Measurements from ENCODE around the gene XRCC5.

The XRCC5 gene

GRCh38 chr2:216170076-216170763 lies 61.1 kb downstream of the XRCC5 start:
- TF ChIP-seq SIN3A (IDR thresholded peaks at IDR 0.05; ENCODE audit: borderline replicate concordance, insufficient read depth, low read length): no peak
- no peak for TF ChIP-seq FOXP2 (optimal IDR thresholded peaks at IDR 0.05; ENCODE audit: borderline replicate concordance, extremely low read depth, extremely low read length, insufficient read depth)
- no peak for TF ChIP-seq POLR2AphosphoS5 (IDR thresholded peaks at IDR 0.05; ENCODE audit: low read depth, low read length)
- no peak for TF ChIP-seq REST (IDR thresholded peaks at IDR 0.05; ENCODE audit: insufficient read depth in 1 of 2, low read depth in 2 of 2, low read length in 2 of 2)

GRCh38 chr2:216171011-216171410 lies 61.9 kb downstream of the XRCC5 start:
- no peak for TF ChIP-seq SIN3A (IDR thresholded peaks at IDR 0.05; ENCODE audit: borderline replicate concordance, insufficient read depth, low read length)
- no peak for TF ChIP-seq POLR2AphosphoS5 (IDR thresholded peaks at IDR 0.05; ENCODE audit: low read depth, low read length)
- TF ChIP-seq TAF1 (IDR thresholded peaks at IDR 0.05; ENCODE audit: borderline replicate concordance, insufficient read depth, low read length): no peak
- no peak for TF ChIP-seq REST (IDR thresholded peaks at IDR 0.05; ENCODE audit: insufficient read depth in 1 of 2, low read depth in 2 of 2, low read length in 2 of 2)
- TF ChIP-seq FOXP2 (optimal IDR thresholded peaks at IDR 0.05; ENCODE audit: borderline replicate concordance, extremely low read depth, extremely low read length, insufficient read depth): no peak

- TF ChIP-seq FOXP2 (optimal IDR thresholded peaks at IDR 0.05; ENCODE audit: borderline replicate concordance, extremely low read depth, extremely low read length, insufficient read depth) (no peak), POLR2AphosphoS5 (IDR thresholded peaks at IDR 0.05; ENCODE audit: low read depth, low read length) (no peak), REST (IDR thresholded peaks at IDR 0.05; ENCODE audit: insufficient read depth in 1 of 2, low read depth in 2 of 2, low read length in 2 of 2) (no peak), SIN3A (IDR thresholded peaks at IDR 0.05; ENCODE audit: borderline replicate concordance, insufficient read depth, low read length) (no peak), TAF1 (IDR thresholded peaks at IDR 0.05; ENCODE audit: borderline replicate concordance, insufficient read depth, low read length) (no peak)
Observed at GRCh38 chr2:216172493-216172892, 63.3 kb downstream of the XRCC5 start.

GRCh38 chr2:216179015-216179414 lies 69.9 kb downstream of the XRCC5 start:
- no peak for TF ChIP-seq REST (IDR thresholded peaks at IDR 0.05; ENCODE audit: insufficient read depth in 1 of 2, low read depth in 2 of 2, low read length in 2 of 2)
- no peak for TF ChIP-seq TAF1 (IDR thresholded peaks at IDR 0.05; ENCODE audit: borderline replicate concordance, insufficient read depth, low read length)

- TF ChIP-seq POLR2AphosphoS5 (IDR thresholded peaks at IDR 0.05; ENCODE audit: low read depth, low read length): no peak
- TF ChIP-seq REST (IDR thresholded peaks at IDR 0.05; ENCODE audit: insufficient read depth in 1 of 2, low read depth in 2 of 2, low read length in 2 of 2): no peak
- TF ChIP-seq SIN3A (IDR thresholded peaks at IDR 0.05; ENCODE audit: borderline replicate concordance, insufficient read depth, low read length): no peak
- no peak for TF ChIP-seq FOXP2 (optimal IDR thresholded peaks at IDR 0.05; ENCODE audit: borderline replicate concordance, extremely low read depth, extremely low read length, insufficient read depth)
- no peak for TF ChIP-seq TAF1 (IDR thresholded peaks at IDR 0.05; ENCODE audit: borderline replicate concordance, insufficient read depth, low read length)
Observed at GRCh38 chr2:216181351-216181750, 72.2 kb downstream of the XRCC5 start.

Data from PFSK-1 (cell line).